ENCODE data around the gene PIK3C2G.

PIK3C2G gene

GRCh38 chr12:18368594-18368993, 107.3 kb downstream of the PIK3C2G start:
- no peaks in the 10 kb centered on the region for H3K79me2 ChIP-seq (ENCODE audit: insufficient read depth, low read length)
- TF ChIP-seq EZH2 (IDR thresholded peaks at IDR 0.05; ENCODE audit: borderline replicate concordance, low read depth, low read length, severe bottlenecking) (no peak), CTCF (IDR thresholded peaks at IDR 0.05; ENCODE audit: borderline replicate concordance, extremely low read depth, low read length, poor library complexity, severe bottlenecking) (no peak)
- no peaks in the 10 kb centered on the region for H3K9me3 ChIP-seq (ENCODE audit: insufficient read depth, low read length, severe bottlenecking)
- H3K9ac ChIP-seq (ENCODE audit: low read depth, low read length), result no peak overlapping the region
- no peak overlapping the region for H3K27ac ChIP-seq (ENCODE audit: low read length)
- DNase-seq, result no peak
- H3K4me1 ChIP-seq (ENCODE audit: insufficient read depth, low read length), result no peaks in the 10 kb centered on the region
- H2AFZ ChIP-seq (ENCODE audit: low read depth, low read length), result no peak overlapping the region
- H3K4me2 ChIP-seq (ENCODE audit: insufficient read depth, low read length), result no peak overlapping the region
- no peak for ATAC-seq (ENCODE audit: insufficient read depth, low read depth)
- no peaks in the 10 kb centered on the region for H3K27me3 ChIP-seq (ENCODE audit: insufficient read depth, low read length, poor library complexity)
- H4K20me1 ChIP-seq (ENCODE audit: insufficient read depth, low read length), result no peaks in the 10 kb centered on the region
- no peaks in the 10 kb centered on the region for H3K36me3 ChIP-seq (ENCODE audit: insufficient read depth, low read length)
- no peak overlapping the region for H3K4me3 ChIP-seq (ENCODE audit: low read depth in 1 of 2, low read length in 2 of 2)

GRCh38 chr12:18373181-18373580, 111.9 kb downstream of the PIK3C2G start:
- no peaks in the 10 kb centered on the region for H4K20me1 ChIP-seq (ENCODE audit: insufficient read depth, low read length)
- H3K4me2 ChIP-seq (ENCODE audit: insufficient read depth, low read length), result no peak overlapping the region
- no peak overlapping the region for H2AFZ ChIP-seq (ENCODE audit: low read depth, low read length)
- no peaks in the 10 kb centered on the region for H3K9me3 ChIP-seq (ENCODE audit: insufficient read depth, low read length, severe bottlenecking)
- no peaks in the 10 kb centered on the region for H3K4me1 ChIP-seq (ENCODE audit: insufficient read depth, low read length)
- no peak overlapping the region for H3K27ac ChIP-seq (ENCODE audit: low read length)
- no peak for DNase-seq
- H3K4me3 ChIP-seq (ENCODE audit: low read depth in 1 of 2, low read length in 2 of 2), result no peak overlapping the region
- H3K9ac ChIP-seq (ENCODE audit: low read depth, low read length), result no peak overlapping the region
- H3K79me2 ChIP-seq (ENCODE audit: insufficient read depth, low read length), result no peaks in the 10 kb centered on the region
- TF ChIP-seq EZH2 (IDR thresholded peaks at IDR 0.05; ENCODE audit: borderline replicate concordance, low read depth, low read length, severe bottlenecking) (no peak), CTCF (IDR thresholded peaks at IDR 0.05; ENCODE audit: borderline replicate concordance, extremely low read depth, low read length, poor library complexity, severe bottlenecking) (no peak)
- no peaks in the 10 kb centered on the region for H3K36me3 ChIP-seq (ENCODE audit: insufficient read depth, low read length)
- no peak for ATAC-seq (ENCODE audit: insufficient read depth, low read depth)
- no peaks in the 10 kb centered on the region for H3K27me3 ChIP-seq (ENCODE audit: insufficient read depth, low read length, poor library complexity)

GRCh38 chr12:18375131-18375530, 113.8 kb downstream of the PIK3C2G start:
- TF ChIP-seq CTCF (IDR thresholded peaks at IDR 0.05; ENCODE audit: borderline replicate concordance, extremely low read depth, low read length, poor library complexity, severe bottlenecking) (no peak), EZH2 (IDR thresholded peaks at IDR 0.05; ENCODE audit: borderline replicate concordance, low read depth, low read length, severe bottlenecking) (no peak)
- Histone ChIP-seq H3K9ac (ENCODE audit: low read depth, low read length) (no peak overlapping the region), H4K20me1 (ENCODE audit: insufficient read depth, low read length) (no peaks in the 10 kb centered on the region), H2AFZ (ENCODE audit: low read depth, low read length) (no peak overlapping the region), H3K27me3 (ENCODE audit: insufficient read depth, low read length, poor library complexity) (no peaks in the 10 kb centered on the region), H3K79me2 (ENCODE audit: insufficient read depth, low read length) (no peaks in the 10 kb centered on the region), H3K4me1 (ENCODE audit: insufficient read depth, low read length) (no peaks in the 10 kb centered on the region), H3K27ac (ENCODE audit: low read length) (no peak overlapping the region), H3K9me3 (ENCODE audit: insufficient read depth, low read length, severe bottlenecking) (no peaks in the 10 kb centered on the region), H3K4me2 (ENCODE audit: insufficient read depth, low read length) (no peak overlapping the region), H3K36me3 (ENCODE audit: insufficient read depth, low read length) (no peaks in the 10 kb centered on the region), H3K4me3 (ENCODE audit: low read depth in 1 of 2, low read length in 2 of 2) (no peak overlapping the region)
- DNase-seq (no peak), ATAC-seq (ENCODE audit: insufficient read depth, low read depth) (no peak)

GRCh38 chr12:18375583-18375982, 114.3 kb downstream of the PIK3C2G start:
- Histone ChIP-seq H3K4me2 (ENCODE audit: insufficient read depth, low read length) (no peak overlapping the region), H3K27ac (ENCODE audit: low read length) (no peak overlapping the region), H3K36me3 (ENCODE audit: insufficient read depth, low read length) (no peaks in the 10 kb centered on the region), H4K20me1 (ENCODE audit: insufficient read depth, low read length) (no peaks in the 10 kb centered on the region), H3K27me3 (ENCODE audit: insufficient read depth, low read length, poor library complexity) (no peaks in the 10 kb centered on the region), H2AFZ (ENCODE audit: low read depth, low read length) (no peak overlapping the region), H3K79me2 (ENCODE audit: insufficient read depth, low read length) (no peaks in the 10 kb centered on the region), H3K9me3 (ENCODE audit: insufficient read depth, low read length, severe bottlenecking) (no peaks in the 10 kb centered on the region), H3K4me3 (ENCODE audit: low read depth in 1 of 2, low read length in 2 of 2) (no peak overlapping the region), H3K9ac (ENCODE audit: low read depth, low read length) (no peak overlapping the region), H3K4me1 (ENCODE audit: insufficient read depth, low read length) (no peaks in the 10 kb centered on the region)
- TF ChIP-seq EZH2 (IDR thresholded peaks at IDR 0.05; ENCODE audit: borderline replicate concordance, low read depth, low read length, severe bottlenecking) (no peak), CTCF (IDR thresholded peaks at IDR 0.05; ENCODE audit: borderline replicate concordance, extremely low read depth, low read length, poor library complexity, severe bottlenecking) (no peak)
- DNase-seq (no peak), ATAC-seq (ENCODE audit: insufficient read depth, low read depth) (no peak)

Data from DND-41 (cell line).